Smooth muscle cell (in vitro differentiated cells): Measurements from ENCODE around the gene CAD. TPM values are rescaled to one million over a fixed set of nuclear protein-coding genes. Genes with fewer than 3 reads are reported as not detected.

Experiments used
- DNase-seq: peaks from one replicate; lab custom pipeline; 2025; ENCODE audit not compliant: unreplicated experiment; lab: John Stamatoyannopoulos, UW
- H2AFZ ChIP-seq: fragments of 200-600 bp; sonication (generic); 2 replicates; pipeline ENCODE4 v1.6.0; 2016; ENCODE audit warnings: antibody characterized with exemption, low read depth, mild to moderate bottlenecking
- H3F3A ChIP-seq: fragments of 200-600 bp; sonication (generic); 2 replicates; pipeline ENCODE4 v1.6.0; 2017; ENCODE audit warnings: antibody characterized with exemption, low read depth
- H3K27ac ChIP-seq: fragments of 200-600 bp; sonication (generic); 2 replicates; pipeline ENCODE4 v1.5.1; 2016; ENCODE audit warnings: low read depth, mild to moderate bottlenecking
- H3K27me3 ChIP-seq: fragments of 200-600 bp; sonication (generic); 2 replicates; pipeline ENCODE4 v1.6.1; 2016; ENCODE audit warnings: low read depth, mild to moderate bottlenecking
- H3K36me3 ChIP-seq: fragments of 200-600 bp; sonication (generic); 2 replicates; pipeline ENCODE4 v1.5.1; 2016; ENCODE audit warnings: low read depth
- H3K4me1 ChIP-seq: fragments of 200-600 bp; sonication (generic); 2 replicates; pipeline ENCODE4 v1.5.1; 2016; ENCODE audit warnings: low read depth
- H3K4me2 ChIP-seq: fragments of 200-600 bp; sonication (generic); 2 replicates; pipeline ENCODE4 v1.6.0; 2016; ENCODE audit warnings: mild to moderate bottlenecking
- H3K4me3 ChIP-seq: fragments of 200-600 bp; sonication (generic); 2 replicates; pipeline ENCODE4 v1.5.1; 2016; ENCODE audit warnings: mild to moderate bottlenecking
- H3K79me2 ChIP-seq: fragments of 200-600 bp; sonication (generic); 2 replicates; pipeline ENCODE4 v1.6.0; 2016; ENCODE audit warnings: low read depth, mild to moderate bottlenecking
- H3K9ac ChIP-seq: fragments of 200-600 bp; sonication (generic); 2 replicates; pipeline ENCODE4 v1.6.0; 2016; ENCODE audit warnings: low read depth
- H3K9me3 ChIP-seq: fragments of 200-600 bp; sonication (generic); replicated peaks from 2 replicates; pipeline ENCODE4 v1.5.1; 2016; ENCODE audit warnings: low read depth
- H4K20me1 ChIP-seq: fragments of 200-600 bp; sonication (generic); 2 replicates; pipeline ENCODE4 v1.6.0; 2016; ENCODE audit warnings: low read depth
- CTCF ChIP-seq: fragments of 200-600 bp; sonication (generic); IDR thresholded peaks from 2 replicates; pipeline ENCODE4 v1.5.1; 2017; ENCODE audit warnings: borderline replicate concordance, mild to moderate bottlenecking, antibody characterized with exemption; ENCODE audit not compliant: insufficient read depth, poor library complexity, severe bottlenecking
- WGBS: methylation state at CpG from one replicate; pipeline ENCODE4 v1.1.7; 2016; ENCODE audit warnings: low lambda C conversion rate; 5-methylcytosine and 5-hydroxymethylcytosine counted together
- polyA plus RNA-seq: library from polyadenylated mRNA; unstranded; fragments of >200 nt; fragmentation: Nextera tagmentation; extraction: Ambion mirVana; gene quantifications from 2 replicates; pipeline ENCODE4 v1.2.1, GENCODE V29; 2016
- total RNA-seq: library from RNA; depleted of rRNA; stranded (reverse); fragments of >200 nt; gene quantifications from 2 replicates; pipeline ENCODE4 v1.2.3, GENCODE V29; 2014

Gene CAD
- total and polyA plus RNA-seq, 2 experiments from 2014 or later, result 20.3 to 34.3 TPM

DNA sequence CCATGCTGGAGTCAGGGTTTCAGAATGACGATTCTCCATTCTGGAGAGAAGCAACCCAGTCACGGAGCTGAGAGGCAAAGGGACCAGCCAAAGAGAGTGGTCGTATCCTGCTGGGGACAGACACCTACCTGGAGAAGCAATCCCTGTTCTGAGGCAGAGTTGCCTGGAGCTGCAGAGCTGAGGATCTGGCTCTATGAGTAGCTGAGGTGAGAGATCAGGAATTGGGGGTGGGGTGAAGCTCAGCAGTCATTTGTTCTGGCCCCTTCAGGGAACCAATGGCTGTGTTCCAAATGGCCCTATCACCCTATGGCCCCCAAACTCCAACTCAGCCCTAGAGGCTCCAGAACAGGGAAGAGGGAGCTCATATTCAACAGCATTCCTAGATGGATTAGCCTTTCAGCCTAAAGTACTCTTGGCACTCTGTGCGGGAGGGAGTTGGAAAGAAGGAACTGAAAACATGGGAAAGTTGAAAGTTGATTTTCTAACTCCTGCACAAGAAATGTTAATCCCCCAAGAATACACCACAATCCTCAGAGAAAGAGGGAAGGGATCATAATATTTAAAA, 8.6 kb upstream of the CAD start:
- H3K4me3 ChIP-seq, result no peak overlapping the region
- H3K79me2 ChIP-seq, result peaks cover 3% of the 10 kb centered on the region
- H3K4me1 ChIP-seq, result peaks cover 14% of the 10 kb centered on the region
- no peak for TF ChIP-seq CTCF
- H3K4me2 ChIP-seq, result no peak overlapping the region
- 91% methylated on average over 4 of the region's 4 CpGs for WGBS
- H3K27me3 ChIP-seq, result no peaks in the 10 kb centered on the region
- H3K36me3 ChIP-seq, result no peaks in the 10 kb centered on the region
- no peaks in the 10 kb centered on the region for H4K20me1 ChIP-seq
- peaks cover 3% of the 10 kb centered on the region for H3F3A ChIP-seq
- no peak for DNase-seq
- H3K27ac ChIP-seq, result no peak overlapping the region
- H3K9ac ChIP-seq, result no peak overlapping the region
- no peak overlapping the region for H2AFZ ChIP-seq
- no peaks in the 10 kb centered on the region for H3K9me3 ChIP-seq

DNA sequence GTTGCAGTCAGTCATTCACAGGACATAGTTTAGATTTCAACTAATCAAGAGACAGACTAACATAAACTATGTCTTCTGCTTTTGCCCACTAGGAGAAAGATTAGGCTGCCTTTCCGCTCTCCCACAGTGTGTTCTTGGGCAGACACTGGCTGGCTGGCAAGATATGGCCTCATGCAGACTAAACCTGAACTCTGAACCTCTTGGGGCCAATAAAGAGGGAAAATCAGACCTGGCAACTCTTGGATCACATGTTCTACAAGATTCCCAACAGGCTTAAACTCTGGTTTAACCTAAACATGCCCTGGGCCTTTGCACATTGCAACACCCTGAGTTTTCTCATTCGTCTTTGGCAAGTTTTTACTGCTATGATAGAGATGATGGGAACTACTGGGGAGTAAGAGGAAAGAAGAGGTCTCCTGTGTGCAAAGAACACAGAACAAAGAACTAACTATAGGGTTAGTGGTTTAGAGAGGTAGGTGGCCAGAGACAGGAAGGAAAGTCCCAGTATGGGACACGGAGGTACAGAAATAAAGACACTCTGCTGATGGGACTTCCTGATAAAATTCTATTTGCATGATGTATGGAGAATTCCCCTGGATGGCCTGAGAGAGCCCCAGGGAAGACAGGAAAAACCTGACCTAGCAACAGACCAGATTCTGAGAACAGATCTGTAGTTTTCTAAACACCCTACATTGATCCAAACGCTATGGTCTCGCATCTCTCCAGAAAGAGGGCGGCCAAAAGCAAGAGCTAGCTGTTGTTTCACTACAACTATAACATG, 7.4 kb upstream of the CAD start:
- no peak for TF ChIP-seq CTCF
- H3K9ac ChIP-seq, result peak overlapping the region; percentile 16
- H3K4me1 ChIP-seq, result peaks cover 15% of the 10 kb centered on the region
- peaks cover 4% of the 10 kb centered on the region for H3F3A ChIP-seq
- H3K4me2 ChIP-seq, result peak overlapping the region; percentile 12
- peak overlapping the region; percentile 54 for H3K27ac ChIP-seq
- H3K27me3 ChIP-seq, result no peaks in the 10 kb centered on the region
- no peaks in the 10 kb centered on the region for H3K9me3 ChIP-seq
- DNase-seq, result no peak
- no peak overlapping the region for H2AFZ ChIP-seq
- H3K79me2 ChIP-seq, result peaks cover 11% of the 10 kb centered on the region
- WGBS, result 73% methylated on average over 6 of the region's 6 CpGs
- H3K36me3 ChIP-seq, result no peaks in the 10 kb centered on the region
- H3K4me3 ChIP-seq, result no peak overlapping the region
- H4K20me1 ChIP-seq, result no peaks in the 10 kb centered on the region

DNA sequence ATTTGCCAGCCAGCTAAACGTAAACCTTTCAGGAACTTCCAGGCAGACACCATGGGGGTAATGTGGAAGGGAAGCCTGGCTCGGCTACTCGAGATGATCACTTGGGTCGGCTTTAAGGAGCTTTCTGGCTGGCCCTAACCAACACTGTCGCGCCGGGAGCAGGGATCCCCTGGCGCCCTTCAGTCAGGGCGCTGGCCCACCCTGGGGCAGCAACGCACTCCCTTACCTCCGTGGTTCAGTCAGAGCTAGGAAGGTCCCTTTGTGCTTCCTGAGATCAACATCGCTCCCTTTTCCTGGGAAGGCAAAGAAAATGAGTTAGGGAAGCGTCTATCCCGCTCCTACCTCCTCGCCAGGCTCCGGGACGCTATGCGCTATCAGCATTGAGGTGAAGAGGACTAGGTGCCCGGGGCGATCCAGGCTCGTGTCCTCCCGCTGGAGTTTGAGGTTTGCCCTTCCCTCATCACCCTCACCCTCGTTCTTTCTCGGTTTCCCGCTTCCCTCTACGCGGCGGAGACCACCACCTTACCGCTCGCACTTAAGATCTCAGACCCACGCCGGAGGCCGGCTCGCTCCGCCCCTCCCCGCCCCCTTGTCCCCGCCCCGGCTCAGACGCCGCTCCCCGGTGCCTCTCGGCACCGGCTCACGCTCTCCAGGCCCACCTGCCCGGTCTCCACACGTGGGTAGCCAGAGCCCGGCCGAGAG, 5.8 kb upstream of the CAD start:
- under 1% methylated on average over 24 of the region's 48 CpGs for WGBS
- Histone ChIP-seq H3F3A (peaks cover 4% of the 10 kb centered on the region), H3K27me3 (no peaks in the 10 kb centered on the region), H3K9ac (peak overlapping the region; percentile 98), H4K20me1 (no peaks in the 10 kb centered on the region), H3K4me3 (peak overlapping the region; percentile 94), H3K4me2 (peak overlapping the region; percentile 99), H3K27ac (peak overlapping the region; percentile 97), H3K4me1 (peaks cover 15% of the 10 kb centered on the region), H3K9me3 (no peaks in the 10 kb centered on the region), H3K36me3 (no peaks in the 10 kb centered on the region), H2AFZ (peak overlapping the region; percentile 87), H3K79me2 (peaks cover 11% of the 10 kb centered on the region)
- DNase-seq, result no peak
- no peak for TF ChIP-seq CTCF
